KMS-11 (cell line): Measurements from ENCODE around the gene CDKN2B-AS1.

Source experiments
- H2AFZ ChIP-seq: fragments of 200-600 bp; sonication (generic); 2 replicates; pipeline ENCODE4 v1.6.1; 2016; ENCODE audit warnings: antibody characterized with exemption, mixed run types, low read depth
- H3K27ac ChIP-seq: fragments of 200-600 bp; sonication (generic); 2 replicates; pipeline ENCODE4 v1.6.1; 2016; ENCODE audit warnings: mild to moderate bottlenecking, mixed run types
- H3K27me3 ChIP-seq: fragments of 200-600 bp; sonication (generic); 2 replicates; pipeline ENCODE4 v1.6.1; 2017; ENCODE audit warnings: mild to moderate bottlenecking, low read depth, mixed run types, moderate library complexity; ENCODE audit not compliant: insufficient read depth
- H3K36me3 ChIP-seq: fragments of 200-600 bp; sonication (generic); 2 replicates; pipeline ENCODE4 v1.6.1; 2017; ENCODE audit warnings: mild to moderate bottlenecking, mixed run types; ENCODE audit not compliant: insufficient read depth
- H3K4me1 ChIP-seq: fragments of 200-600 bp; sonication (generic); 2 replicates; pipeline ENCODE4 v1.6.1; 2016; ENCODE audit warnings: mild to moderate bottlenecking, low read depth, mixed run types; ENCODE audit not compliant: poor library complexity, severe bottlenecking
- H3K4me2 ChIP-seq: fragments of 200-600 bp; sonication (generic); 2 replicates; pipeline ENCODE4 v1.7.0; 2016; ENCODE audit warnings: mild to moderate bottlenecking, mixed run types
- H3K4me3 ChIP-seq: fragments of 200-600 bp; sonication (generic); IDR thresholded peaks from 2 replicates; pipeline ENCODE4 v1.6.1; 2017; ENCODE audit warnings: low read depth, low read length, mixed read lengths; ENCODE audit not compliant: insufficient read depth
- H3K79me2 ChIP-seq: fragments of 200-600 bp; sonication (generic); 2 replicates; pipeline ENCODE4 v1.6.1; 2016; ENCODE audit warnings: low read depth, mixed run types; ENCODE audit not compliant: insufficient read depth
- H3K9ac ChIP-seq: fragments of 200-600 bp; sonication (generic); 2 replicates; pipeline ENCODE4 v1.6.1; 2016; ENCODE audit warnings: mild to moderate bottlenecking, mixed run types
- H4K20me1 ChIP-seq: fragments of 200-600 bp; sonication (generic); 2 replicates; pipeline ENCODE4 v1.6.1; 2016; ENCODE audit warnings: mild to moderate bottlenecking, mixed run types; ENCODE audit not compliant: insufficient read depth
- TF ChIP-seq, protein P1 (sequence below): fragments of 200-600 bp; sonication (generic); conservative IDR thresholded peaks from 2 replicates; pipeline ENCODE4 v1.6.1; 2017; ENCODE audit warnings: low read depth, mild to moderate bottlenecking, antibody characterized with exemption, low read length, moderate library complexity, mixed read lengths

The CDKN2B-AS1 gene

DNA sequence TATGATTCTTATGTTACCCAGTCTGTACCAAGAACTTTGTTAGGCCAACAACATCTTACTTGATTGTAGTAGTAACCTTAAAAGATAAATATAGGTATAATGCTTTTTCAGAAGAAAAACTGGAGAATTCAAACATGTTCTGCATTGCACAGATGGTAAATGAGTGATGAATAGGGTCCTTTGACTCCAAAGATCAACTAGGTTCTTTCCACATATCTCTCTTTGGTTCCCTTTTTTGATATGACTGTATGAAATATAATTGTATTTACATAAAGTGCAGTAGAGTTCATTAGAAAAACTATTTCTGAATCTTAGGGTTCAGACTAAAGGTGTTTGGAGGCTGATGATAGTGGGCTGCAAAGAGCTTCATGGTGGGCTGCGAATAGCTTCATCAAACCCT lies 165.0 kb downstream of the CDKN2B-AS1 start:
- H3K4me3 ChIP-seq: no peak overlapping the region
- H3K9ac ChIP-seq: no peak overlapping the region
- H3K79me2 ChIP-seq: no peaks in the 10 kb centered on the region
- H4K20me1 ChIP-seq: no peaks in the 10 kb centered on the region
- H3K27ac ChIP-seq: peak overlapping the region; percentile 69
- no peak overlapping the region for H2AFZ ChIP-seq
- no peaks in the 10 kb centered on the region for H3K27me3 ChIP-seq
- H3K36me3 ChIP-seq: no peaks in the 10 kb centered on the region
- H3K4me2 ChIP-seq: peak overlapping the region; percentile 62
- H3K4me1 ChIP-seq: peaks cover 66% of the 10 kb centered on the region
- TF ChIP-seq, protein P1, sequence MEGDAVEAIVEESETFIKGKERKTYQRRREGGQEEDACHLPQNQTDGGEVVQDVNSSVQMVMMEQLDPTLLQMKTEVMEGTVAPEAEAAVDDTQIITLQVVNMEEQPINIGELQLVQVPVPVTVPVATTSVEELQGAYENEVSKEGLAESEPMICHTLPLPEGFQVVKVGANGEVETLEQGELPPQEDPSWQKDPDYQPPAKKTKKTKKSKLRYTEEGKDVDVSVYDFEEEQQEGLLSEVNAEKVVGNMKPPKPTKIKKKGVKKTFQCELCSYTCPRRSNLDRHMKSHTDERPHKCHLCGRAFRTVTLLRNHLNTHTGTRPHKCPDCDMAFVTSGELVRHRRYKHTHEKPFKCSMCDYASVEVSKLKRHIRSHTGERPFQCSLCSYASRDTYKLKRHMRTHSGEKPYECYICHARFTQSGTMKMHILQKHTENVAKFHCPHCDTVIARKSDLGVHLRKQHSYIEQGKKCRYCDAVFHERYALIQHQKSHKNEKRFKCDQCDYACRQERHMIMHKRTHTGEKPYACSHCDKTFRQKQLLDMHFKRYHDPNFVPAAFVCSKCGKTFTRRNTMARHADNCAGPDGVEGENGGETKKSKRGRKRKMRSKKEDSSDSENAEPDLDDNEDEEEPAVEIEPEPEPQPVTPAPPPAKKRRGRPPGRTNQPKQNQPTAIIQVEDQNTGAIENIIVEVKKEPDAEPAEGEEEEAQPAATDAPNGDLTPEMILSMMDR: no peak

DNA sequence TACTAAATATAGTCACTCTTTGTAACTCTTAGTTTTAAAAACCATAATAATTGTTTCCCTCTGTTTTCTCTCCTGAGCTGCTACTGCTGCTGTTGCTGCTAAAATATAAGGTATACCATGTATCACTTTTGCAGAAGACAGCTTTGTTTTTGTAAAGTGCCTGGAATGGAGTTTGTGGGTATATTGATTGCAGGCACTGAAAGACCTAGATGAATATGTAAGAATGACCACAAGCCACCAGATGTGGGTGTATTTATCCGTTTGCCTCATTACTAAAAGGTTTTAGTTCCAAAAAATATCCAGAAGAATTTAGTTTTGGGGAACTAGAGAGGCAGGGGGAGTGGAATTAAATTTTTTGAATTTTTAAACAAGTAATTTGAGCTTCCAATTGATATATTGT lies 165.6 kb downstream of the CDKN2B-AS1 start:
- Histone ChIP-seq H3K9ac (no peak overlapping the region; the same call in 1 of the 2 replicates), H3K27ac (peak overlapping the region; percentile 69), H3K4me3 (no peak overlapping the region), H3K4me2 (peak overlapping the region; percentile 62), H3K79me2 (no peaks in the 10 kb centered on the region), H3K27me3 (no peaks in the 10 kb centered on the region), H3K36me3 (no peaks in the 10 kb centered on the region), H2AFZ (no peak overlapping the region), H3K4me1 (peaks cover 72% of the 10 kb centered on the region), H4K20me1 (no peaks in the 10 kb centered on the region)
- TF ChIP-seq, protein P1: no peak

GRCh38 chr9:22165144-22165543 lies 170.6 kb downstream of the CDKN2B-AS1 start:
- Histone ChIP-seq H3K4me2 (peak overlapping the region; percentile 5; the same call in 1 of the 2 replicates), H3K27ac (no peak overlapping the region), H3K4me1 (peaks cover 62% of the 10 kb centered on the region), H4K20me1 (no peaks in the 10 kb centered on the region), H3K36me3 (no peaks in the 10 kb centered on the region), H2AFZ (peak overlapping the region; percentile 36; the same call in 1 of the 2 replicates), H3K4me3 (no peak overlapping the region), H3K79me2 (no peaks in the 10 kb centered on the region), H3K27me3 (no peaks in the 10 kb centered on the region), H3K9ac (no peak overlapping the region)
- TF ChIP-seq, protein P1: no peak

DNA sequence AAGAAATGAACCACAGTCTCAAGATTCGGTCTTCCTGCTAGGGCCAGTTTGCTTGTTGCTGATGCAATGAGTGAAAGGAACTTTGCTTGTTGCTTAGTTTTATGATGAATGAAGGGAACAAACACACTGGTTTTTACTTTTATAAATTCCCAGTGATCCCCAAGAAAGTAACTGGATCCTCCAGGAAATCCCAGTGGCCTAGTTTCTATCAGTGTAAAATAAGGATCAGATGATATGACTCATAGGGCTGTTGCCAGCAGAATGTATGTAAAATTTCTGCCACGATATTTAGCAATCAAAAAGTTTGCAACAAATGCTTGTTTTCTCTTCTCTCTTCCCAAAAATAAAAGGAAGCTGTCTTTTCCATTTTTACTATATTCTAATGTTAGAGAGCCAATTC lies 174.7 kb downstream of the CDKN2B-AS1 start:
- H4K20me1 ChIP-seq: no peaks in the 10 kb centered on the region
- no peak overlapping the region for H3K27ac ChIP-seq
- H3K27me3 ChIP-seq: no peaks in the 10 kb centered on the region
- no peaks in the 10 kb centered on the region for H3K79me2 ChIP-seq
- no peak overlapping the region for H2AFZ ChIP-seq
- no peak overlapping the region for H3K4me2 ChIP-seq
- no peaks in the 10 kb centered on the region for H3K36me3 ChIP-seq
- H3K4me3 ChIP-seq: no peak overlapping the region
- no peak overlapping the region for H3K9ac ChIP-seq
- TF ChIP-seq, protein P1: no peak
- peaks cover 44% of the 10 kb centered on the region for H3K4me1 ChIP-seq
